Psoas muscle (tissue), 8 donors: ENCODE data around the gene TAMALIN. TPM values are rescaled to one million over a fixed set of nuclear protein-coding genes. Genes with fewer than 3 reads are reported as not detected.

Source experiments
- ATAC-seq, 4 donors: fragments of 200-7000 bp; cut with Tn5 transposase; one replicate each; pipeline ENCODE4 v1.9.1; 2020; ENCODE audit warnings: moderate library complexity in 3 of 4, mild to moderate bottlenecking in 2 of 4
- DNase-seq, 2 donors: peaks; one replicate each; pipeline ENCODE4 v3.0.0-alpha.2; 2020
- H3K27ac ChIP-seq: fragments of 200-600 bp; one replicate; pipeline ENCODE4 v1.8.0; 2022
- H3K27me3 ChIP-seq, 3 donors: fragments of 200-600 bp in 1 of 3; one replicate each; pipeline versions ENCODE4 v1.6.1 to v1.8.0; 2013 to 2022; ENCODE audit warnings: low read length in 2 of 3, mild to moderate bottlenecking in 2 of 3, moderate library complexity in 1 of 3; ENCODE audit not compliant: insufficient read depth in 3 of 3
- H3K36me3 ChIP-seq, 2 donors: fragments of 200-600 bp in 1 of 2; one replicate each; pipeline versions ENCODE4 v1.6.1 to v1.8.0; 2013 to 2022; ENCODE audit warnings: low read depth in 1 of 2, mild to moderate bottlenecking in 1 of 2, moderate library complexity in 1 of 2; ENCODE audit not compliant: insufficient read depth in 1 of 2
- H3K4me1 ChIP-seq: fragments of 200-600 bp; one replicate; pipeline ENCODE4 v1.8.0; 2022
- H3K4me3 ChIP-seq: fragments of 200-600 bp; one replicate; pipeline ENCODE4 v1.8.0; 2022; ENCODE audit warnings: mild to moderate bottlenecking
- H3K9me3 ChIP-seq: fragments of 200-600 bp; one replicate; pipeline ENCODE4 v1.8.0; 2022
- CTCF ChIP-seq: fragments of 200-600 bp; IDR thresholded peaks from one replicate; pipeline ENCODE4 v1.8.0; 2022; ENCODE audit warnings: antibody characterized with exemption
- WGBS, 3 donors: extraction: QIAGEN DNeasy Blood & Tissue Kit; methylation state at CpG; one replicate each; pipeline versions ENCODE4 v1.1.6 to v1.1.7; 2013; 5-methylcytosine and 5-hydroxymethylcytosine counted together
- intact Hi-C, 2 donors: fragments of 100-400 bp; cut with DNase I; formaldehyde crosslinking; loops; one replicate each; pipeline versions ENCODE4 v1.11.0 to v1.14.2; 2022
- polyA plus RNA-seq, 3 donors: library from polyadenylated mRNA; stranded (reverse); fragments of 200-250 nt; gene quantifications; one replicate each; pipeline ENCODE4 v1.2.3, GENCODE V29; 2013
- total RNA-seq, 4 donors: library from RNA; stranded (reverse); fragmentation: NEBNext Ultra II Directional in 2 of 4; extraction: Animal tissue kit (Norgen Biotek cat#: 25700) in 2 of 4; gene quantifications; one replicate each; pipeline versions ENCODE4 v1.2.1 to v1.2.4, GENCODE V29; 2021 to 2023
- donor health status: healthy with polysubstance abuse.
- donor health status: DM: no; HTN: no; CAD: no; lungs with moderate emphysema.
- donor health status: Bipolar disorder and iron deficiency.
- donor health status: healthy.
- donor health status: DM: yes; HTN: yes; CAD: no.
- donor health status: DM: no; HTN: no; CAD: no.
- donor health status: DM: no; HTN: no; CAD: no.
- donor health status: DM: yes; HTN: yes; CAD: no.

The TAMALIN gene
- total and polyA plus RNA-seq, 7 donors = 5.5 to 12.8 (median 9.6) TPM

- Histone ChIP-seq H3K9me3 (no peaks in the 10 kb centered on the region), H3K4me3 (no peak overlapping the region), H3K27me3 (no peaks in the 10 kb centered on the region), H3K36me3 (peaks cover 4 to 58% of the 10 kb centered on the region in 2 donors), H3K27ac (peak overlapping the region; percentile 14), H3K4me1 (peaks cover 14% of the 10 kb centered on the region)
- ATAC-seq (no peak), DNase-seq (no peak)
- 77 to 85% (median 78%) methylated on average over 14 of the region's 14 CpGs for WGBS, 3 donors
- no peak for TF ChIP-seq CTCF
- intact Hi-C loops = no loop called here
These were observed 51.2 kb downstream of the TAMALIN start for GRCh38 chr12:52057638-52058576.

- Histone ChIP-seq H3K9me3 (no peaks in the 10 kb centered on the region), H3K4me3 (no peak overlapping the region), H3K27ac (peak overlapping the region; percentile 14), H3K27me3 (no peaks in the 10 kb centered on the region), H3K36me3 (peaks cover 4 to 56% of the 10 kb centered on the region in 2 donors), H3K4me1 (peaks cover 23% of the 10 kb centered on the region)
- TF ChIP-seq CTCF = no peak
- 44 to 67% (median 55%) methylated on average over 21 to 25 of the region's 25 CpGs for WGBS, 3 donors
- DNase-seq = no peak
- intact Hi-C loops = no loop called here
- ATAC-seq = peak in 1 of 4 donors; percentile 2
These were observed 52.0 kb downstream of the TAMALIN start for GRCh38 chr12:52058631-52059361.

GRCh38 chr12:52059582-52060497, 53.1 kb downstream of the TAMALIN start:
- Histone ChIP-seq H3K36me3 (peaks cover 0 to 45% of the 10 kb centered on the region in 2 donors), H3K27me3 (no peaks in the 10 kb centered on the region), H3K4me3 (no peak overlapping the region), H3K9me3 (no peaks in the 10 kb centered on the region), H3K4me1 (peaks cover 33% of the 10 kb centered on the region), H3K27ac (peak overlapping the region; percentile 14)
- ATAC-seq = peak in 1 of 4 donors; percentile 2
- TF ChIP-seq CTCF = no peak
- 60 to 81% (median 66%) methylated on average over 12 of the region's 12 CpGs for WGBS, 3 donors
- DNase-seq = no peak
- intact Hi-C loops = no loop called here

- no peak for TF ChIP-seq CTCF
- peak overlapping the region; percentile 75 for H3K27ac ChIP-seq
- 72 to 81% (median 74%) methylated on average over 14 of the region's 14 CpGs for WGBS, 3 donors
- ATAC-seq (peak in 1 of 4 donors; percentile 0), DNase-seq (no peak)
- H3K4me1 ChIP-seq = peaks cover 33% of the 10 kb centered on the region
- peaks cover 0 to 39% of the 10 kb centered on the region in 2 donors for H3K36me3 ChIP-seq
- H3K9me3 ChIP-seq = no peaks in the 10 kb centered on the region
- no peak overlapping the region for H3K4me3 ChIP-seq
- intact Hi-C loops = no loop called here
- H3K27me3 ChIP-seq = no peaks in the 10 kb centered on the region
These were observed 53.9 kb downstream of the TAMALIN start for GRCh38 chr12:52060498-52061177.
